ENCODE results near the gene CAMK4. TPM values are rescaled to one million over a fixed set of nuclear protein-coding genes. Genes with fewer than 3 reads are reported as not detected.
"Not testable (repeated sequence)": the region's sequence is repeated elsewhere in the genome, so short reads cannot be mapped to it uniquely, and the experiment has no call there.

Gene CAMK4
- total RNA-seq, 1 donor from 2014 or later: 34.5 TPM

DNA sequence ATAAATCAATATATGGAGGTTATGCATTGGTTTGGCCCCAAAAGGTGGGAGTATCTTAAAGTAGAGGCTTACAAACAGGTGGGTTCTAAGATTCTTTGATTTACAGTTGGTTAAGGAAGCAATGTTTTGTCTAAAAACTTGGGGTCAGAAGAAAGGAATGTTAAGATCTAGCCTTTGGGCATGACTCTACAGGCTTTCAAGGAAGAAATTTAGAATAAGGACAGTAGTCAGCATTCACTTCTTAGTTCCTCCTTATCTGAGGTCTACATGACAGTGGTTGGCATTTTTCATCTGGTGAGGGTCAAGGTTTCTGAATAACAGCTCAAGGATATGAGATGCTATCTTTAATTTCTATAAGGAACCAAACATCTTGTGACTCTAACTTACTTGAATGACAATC is 122.8 kb downstream of the CAMK4 start:
- TF ChIP-seq, protein P1, sequence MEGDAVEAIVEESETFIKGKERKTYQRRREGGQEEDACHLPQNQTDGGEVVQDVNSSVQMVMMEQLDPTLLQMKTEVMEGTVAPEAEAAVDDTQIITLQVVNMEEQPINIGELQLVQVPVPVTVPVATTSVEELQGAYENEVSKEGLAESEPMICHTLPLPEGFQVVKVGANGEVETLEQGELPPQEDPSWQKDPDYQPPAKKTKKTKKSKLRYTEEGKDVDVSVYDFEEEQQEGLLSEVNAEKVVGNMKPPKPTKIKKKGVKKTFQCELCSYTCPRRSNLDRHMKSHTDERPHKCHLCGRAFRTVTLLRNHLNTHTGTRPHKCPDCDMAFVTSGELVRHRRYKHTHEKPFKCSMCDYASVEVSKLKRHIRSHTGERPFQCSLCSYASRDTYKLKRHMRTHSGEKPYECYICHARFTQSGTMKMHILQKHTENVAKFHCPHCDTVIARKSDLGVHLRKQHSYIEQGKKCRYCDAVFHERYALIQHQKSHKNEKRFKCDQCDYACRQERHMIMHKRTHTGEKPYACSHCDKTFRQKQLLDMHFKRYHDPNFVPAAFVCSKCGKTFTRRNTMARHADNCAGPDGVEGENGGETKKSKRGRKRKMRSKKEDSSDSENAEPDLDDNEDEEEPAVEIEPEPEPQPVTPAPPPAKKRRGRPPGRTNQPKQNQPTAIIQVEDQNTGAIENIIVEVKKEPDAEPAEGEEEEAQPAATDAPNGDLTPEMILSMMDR (IDR thresholded peaks at IDR 0.05; ENCODE audit: unreplicated experiment): no peak
- Mint-ChIP-seq H3K9me3 (ENCODE audit: unreplicated experiment) (no peaks in the 10 kb centered on the region), H3K27me3 (ENCODE audit: unreplicated experiment) (no peaks in the 10 kb centered on the region), H3K36me3 (ENCODE audit: low read depth, unreplicated experiment) (no peaks in the 10 kb centered on the region), H3K4me1 (ENCODE audit: unreplicated experiment) (no peaks in the 10 kb centered on the region), H3K4me3 (ENCODE audit: unreplicated experiment) (no peak overlapping the region), H3K27ac (ENCODE audit: unreplicated experiment) (no peak overlapping the region)
- no peak for DNase-seq (ENCODE audit: low spot score)

DNA sequence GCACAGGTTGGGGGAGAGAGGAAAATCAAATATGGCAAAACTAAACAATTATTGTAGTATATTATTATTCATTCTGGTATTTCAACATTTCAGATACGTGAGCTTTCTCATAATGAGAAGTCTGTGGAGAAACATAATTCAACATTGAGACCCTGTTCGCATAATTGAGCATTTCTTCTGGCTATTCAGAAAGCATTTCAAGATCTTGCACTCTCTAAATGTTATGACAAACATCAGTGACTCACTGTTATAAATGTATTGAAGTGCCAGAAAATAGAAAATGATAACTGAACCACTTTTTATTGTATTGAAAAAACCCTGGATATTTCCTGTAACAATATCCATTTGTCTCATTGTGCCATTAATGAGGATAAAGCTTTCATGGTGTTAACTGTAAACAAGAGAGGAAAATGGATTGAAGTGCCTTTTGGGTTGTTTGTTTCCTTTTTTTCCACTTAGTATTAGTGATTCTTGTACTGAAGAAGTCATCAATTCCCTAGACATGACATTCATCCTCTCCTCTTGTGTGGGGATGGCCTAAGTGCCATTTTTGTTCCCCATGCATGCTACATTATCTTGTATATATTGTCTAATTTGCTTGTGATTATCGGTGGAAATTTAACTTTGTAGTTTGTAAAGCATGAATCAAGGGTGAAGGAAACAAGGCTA is 124.6 kb downstream of the CAMK4 start:
- Mint-ChIP-seq H3K27ac (ENCODE audit: unreplicated experiment) (no peak overlapping the region), H3K4me3 (ENCODE audit: unreplicated experiment) (no peak overlapping the region), H3K9me3 (ENCODE audit: unreplicated experiment) (no peaks in the 10 kb centered on the region), H3K4me1 (ENCODE audit: unreplicated experiment) (no peaks in the 10 kb centered on the region), H3K27me3 (ENCODE audit: unreplicated experiment) (no peaks in the 10 kb centered on the region), H3K36me3 (ENCODE audit: low read depth, unreplicated experiment) (no peaks in the 10 kb centered on the region)
- DNase-seq (ENCODE audit: low spot score): no peak
- TF ChIP-seq, protein P1 (IDR thresholded peaks at IDR 0.05; ENCODE audit: unreplicated experiment): no peak

DNA sequence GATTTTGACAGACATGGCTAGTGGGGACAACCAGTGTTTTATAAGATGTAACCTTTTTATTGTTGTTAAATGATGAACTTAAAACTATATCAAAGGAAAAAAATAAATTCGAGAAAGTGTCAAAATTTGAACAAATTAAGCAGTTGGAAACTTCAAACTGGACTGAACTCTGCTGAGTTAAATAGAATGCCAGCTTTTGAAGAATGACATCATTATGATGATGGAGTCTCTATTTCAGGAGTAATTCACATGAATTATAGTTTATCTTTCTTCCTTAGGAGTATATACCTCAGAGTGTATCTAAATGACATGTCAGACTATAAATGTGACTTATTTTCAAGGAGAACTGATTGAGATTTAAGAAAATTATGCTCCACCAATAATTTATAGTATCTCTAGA is 125.2 kb downstream of the CAMK4 start:
- no peak for DNase-seq (ENCODE audit: low spot score)
- Mint-ChIP-seq H3K27ac (ENCODE audit: unreplicated experiment) (no peak overlapping the region), H3K4me1 (ENCODE audit: unreplicated experiment) (no peaks in the 10 kb centered on the region), H3K4me3 (ENCODE audit: unreplicated experiment) (no peak overlapping the region), H3K27me3 (ENCODE audit: unreplicated experiment) (no peaks in the 10 kb centered on the region), H3K9me3 (ENCODE audit: unreplicated experiment) (no peaks in the 10 kb centered on the region), H3K36me3 (ENCODE audit: low read depth, unreplicated experiment) (no peaks in the 10 kb centered on the region)
- TF ChIP-seq, protein P1 (IDR thresholded peaks at IDR 0.05; ENCODE audit: unreplicated experiment): no peak

DNA sequence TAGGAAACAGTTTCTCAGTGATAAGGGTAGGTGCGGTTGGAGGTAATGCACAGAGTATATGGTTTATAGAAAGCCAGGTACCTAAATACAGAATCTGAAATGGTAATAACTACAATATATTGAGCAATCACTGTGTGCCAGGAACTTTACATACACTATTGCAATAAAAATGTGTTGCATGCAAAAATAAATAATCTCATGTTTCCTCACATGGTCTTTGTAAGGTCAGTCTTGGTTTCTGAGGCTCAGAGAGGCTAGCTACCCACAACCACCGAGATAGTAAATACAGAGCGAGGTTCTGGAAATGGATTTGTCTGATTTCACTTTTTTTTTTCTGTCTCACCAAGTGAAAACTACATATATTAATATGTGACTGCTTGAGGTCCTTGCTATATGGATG is 128.9 kb downstream of the CAMK4 start:
- Mint-ChIP-seq H3K4me3 (ENCODE audit: unreplicated experiment) (no peak overlapping the region), H3K36me3 (ENCODE audit: low read depth, unreplicated experiment) (no peaks in the 10 kb centered on the region), H3K9me3 (ENCODE audit: unreplicated experiment) (no peaks in the 10 kb centered on the region), H3K4me1 (ENCODE audit: unreplicated experiment) (no peaks in the 10 kb centered on the region), H3K27ac (ENCODE audit: unreplicated experiment) (no peak overlapping the region), H3K27me3 (ENCODE audit: unreplicated experiment) (no peaks in the 10 kb centered on the region)
- TF ChIP-seq, protein P1 (IDR thresholded peaks at IDR 0.05; ENCODE audit: unreplicated experiment): no peak
- DNase-seq (ENCODE audit: low spot score): no peak

DNA sequence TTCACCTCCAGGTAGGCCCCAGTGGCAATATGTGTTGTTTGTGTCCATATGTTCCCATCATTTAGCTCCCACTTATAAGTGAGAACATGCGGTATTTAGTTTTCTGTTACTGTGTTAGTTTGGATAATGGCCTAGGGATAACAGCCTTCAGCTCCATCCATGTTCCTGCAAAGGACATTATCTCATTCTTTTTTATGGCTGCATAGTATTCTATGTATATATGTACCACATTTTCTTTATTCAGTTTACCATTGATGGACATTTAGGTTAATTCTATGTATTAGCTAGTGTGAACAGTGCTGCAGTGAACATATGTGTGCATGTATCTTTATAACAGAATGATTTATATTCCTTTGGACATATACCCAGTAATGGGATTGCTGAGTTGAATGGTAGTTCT is 134.5 kb downstream of the CAMK4 start:
- not testable (repeated sequence) for H3K27ac Mint-ChIP-seq (ENCODE audit: unreplicated experiment); H3K9me3 Mint-ChIP-seq (ENCODE audit: unreplicated experiment); H3K36me3 Mint-ChIP-seq (ENCODE audit: low read depth, unreplicated experiment)

More for the DNA sequence above, 134.5 kb downstream of the CAMK4 start:
- not testable (repeated sequence) for DNase-seq (ENCODE audit: low spot score); H3K27me3 Mint-ChIP-seq (ENCODE audit: unreplicated experiment); H3K4me1 Mint-ChIP-seq (ENCODE audit: unreplicated experiment); H3K4me3 Mint-ChIP-seq (ENCODE audit: unreplicated experiment)
